DND-41 (cell line): ENCODE data around the gene CELF5.

Source experiments
- EZH2 ChIP-seq: IDR thresholded peaks from 3 replicates; pipeline ENCODE4 v1.6.1; 2012; ENCODE audit warnings: borderline replicate concordance, low read depth, mild to moderate bottlenecking, moderate library complexity, low read length, inconsistent platforms; ENCODE audit not compliant: severe bottlenecking
- TF ChIP-seq, protein P1 (sequence below): IDR thresholded peaks from 2 replicates; pipeline ENCODE4 v1.5.1; 2012; ENCODE audit warnings: borderline replicate concordance, low read length, moderate library complexity, mild to moderate bottlenecking; ENCODE audit not compliant: poor library complexity, severe bottlenecking; ENCODE audit errors: extremely low read depth

DNA sequence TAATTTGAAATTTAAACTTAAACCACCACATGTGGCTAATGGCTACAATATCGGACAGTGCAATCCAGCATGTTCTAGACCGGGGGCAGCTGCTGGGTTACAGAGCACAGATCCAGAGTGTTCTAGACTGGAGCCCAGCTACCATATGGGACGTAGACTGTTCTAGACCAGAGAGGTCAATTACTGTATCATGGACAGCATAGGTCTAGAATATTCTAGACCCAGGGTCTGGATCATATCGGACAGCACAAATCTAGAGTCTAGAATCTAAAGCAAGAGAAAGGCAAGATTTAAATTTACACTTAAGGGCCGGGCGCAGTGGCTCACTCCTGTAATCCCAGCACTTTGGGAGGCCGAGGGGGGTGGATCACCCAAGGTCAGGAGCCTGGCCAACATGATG lies 37.9 kb downstream of the CELF5 start:
- TF ChIP-seq, protein P1, sequence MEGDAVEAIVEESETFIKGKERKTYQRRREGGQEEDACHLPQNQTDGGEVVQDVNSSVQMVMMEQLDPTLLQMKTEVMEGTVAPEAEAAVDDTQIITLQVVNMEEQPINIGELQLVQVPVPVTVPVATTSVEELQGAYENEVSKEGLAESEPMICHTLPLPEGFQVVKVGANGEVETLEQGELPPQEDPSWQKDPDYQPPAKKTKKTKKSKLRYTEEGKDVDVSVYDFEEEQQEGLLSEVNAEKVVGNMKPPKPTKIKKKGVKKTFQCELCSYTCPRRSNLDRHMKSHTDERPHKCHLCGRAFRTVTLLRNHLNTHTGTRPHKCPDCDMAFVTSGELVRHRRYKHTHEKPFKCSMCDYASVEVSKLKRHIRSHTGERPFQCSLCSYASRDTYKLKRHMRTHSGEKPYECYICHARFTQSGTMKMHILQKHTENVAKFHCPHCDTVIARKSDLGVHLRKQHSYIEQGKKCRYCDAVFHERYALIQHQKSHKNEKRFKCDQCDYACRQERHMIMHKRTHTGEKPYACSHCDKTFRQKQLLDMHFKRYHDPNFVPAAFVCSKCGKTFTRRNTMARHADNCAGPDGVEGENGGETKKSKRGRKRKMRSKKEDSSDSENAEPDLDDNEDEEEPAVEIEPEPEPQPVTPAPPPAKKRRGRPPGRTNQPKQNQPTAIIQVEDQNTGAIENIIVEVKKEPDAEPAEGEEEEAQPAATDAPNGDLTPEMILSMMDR = no peak
- no peak for TF ChIP-seq EZH2
